T follicular helper cell (primary cell): ENCODE measurements around the gene ESPN.
"Not testable (repeated sequence)": the region's sequence is repeated elsewhere in the genome, so short reads cannot be mapped to it uniquely, and the experiment has no call there.

ENCODE experiments used
- DNase-seq: peaks from one replicate; pipeline ENCODE4 v3.0.0-alpha.2; 2020; ENCODE audit warnings: low read depth
- total RNA-seq, 2 experiments: gene quantifications; one replicate each; lab custom pipeline; 2026; lab: John Stamatoyannopoulos, UW

Gene ESPN, protein sequence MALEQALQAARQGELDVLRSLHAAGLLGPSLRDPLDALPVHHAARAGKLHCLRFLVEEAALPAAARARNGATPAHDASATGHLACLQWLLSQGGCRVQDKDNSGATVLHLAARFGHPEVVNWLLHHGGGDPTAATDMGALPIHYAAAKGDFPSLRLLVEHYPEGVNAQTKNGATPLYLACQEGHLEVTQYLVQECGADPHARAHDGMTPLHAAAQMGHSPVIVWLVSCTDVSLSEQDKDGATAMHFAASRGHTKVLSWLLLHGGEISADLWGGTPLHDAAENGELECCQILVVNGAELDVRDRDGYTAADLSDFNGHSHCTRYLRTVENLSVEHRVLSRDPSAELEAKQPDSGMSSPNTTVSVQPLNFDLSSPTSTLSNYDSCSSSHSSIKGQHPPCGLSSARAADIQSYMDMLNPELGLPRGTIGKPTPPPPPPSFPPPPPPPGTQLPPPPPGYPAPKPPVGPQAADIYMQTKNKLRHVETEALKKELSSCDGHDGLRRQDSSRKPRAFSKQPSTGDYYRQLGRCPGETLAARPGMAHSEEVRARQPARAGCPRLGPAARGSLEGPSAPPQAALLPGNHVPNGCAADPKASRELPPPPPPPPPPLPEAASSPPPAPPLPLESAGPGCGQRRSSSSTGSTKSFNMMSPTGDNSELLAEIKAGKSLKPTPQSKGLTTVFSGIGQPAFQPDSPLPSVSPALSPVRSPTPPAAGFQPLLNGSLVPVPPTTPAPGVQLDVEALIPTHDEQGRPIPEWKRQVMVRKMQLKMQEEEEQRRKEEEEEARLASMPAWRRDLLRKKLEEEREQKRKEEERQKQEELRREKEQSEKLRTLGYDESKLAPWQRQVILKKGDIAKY
- total RNA-seq, result 1.2 to 7.7 reads per million in 2 experiments

DNA sequence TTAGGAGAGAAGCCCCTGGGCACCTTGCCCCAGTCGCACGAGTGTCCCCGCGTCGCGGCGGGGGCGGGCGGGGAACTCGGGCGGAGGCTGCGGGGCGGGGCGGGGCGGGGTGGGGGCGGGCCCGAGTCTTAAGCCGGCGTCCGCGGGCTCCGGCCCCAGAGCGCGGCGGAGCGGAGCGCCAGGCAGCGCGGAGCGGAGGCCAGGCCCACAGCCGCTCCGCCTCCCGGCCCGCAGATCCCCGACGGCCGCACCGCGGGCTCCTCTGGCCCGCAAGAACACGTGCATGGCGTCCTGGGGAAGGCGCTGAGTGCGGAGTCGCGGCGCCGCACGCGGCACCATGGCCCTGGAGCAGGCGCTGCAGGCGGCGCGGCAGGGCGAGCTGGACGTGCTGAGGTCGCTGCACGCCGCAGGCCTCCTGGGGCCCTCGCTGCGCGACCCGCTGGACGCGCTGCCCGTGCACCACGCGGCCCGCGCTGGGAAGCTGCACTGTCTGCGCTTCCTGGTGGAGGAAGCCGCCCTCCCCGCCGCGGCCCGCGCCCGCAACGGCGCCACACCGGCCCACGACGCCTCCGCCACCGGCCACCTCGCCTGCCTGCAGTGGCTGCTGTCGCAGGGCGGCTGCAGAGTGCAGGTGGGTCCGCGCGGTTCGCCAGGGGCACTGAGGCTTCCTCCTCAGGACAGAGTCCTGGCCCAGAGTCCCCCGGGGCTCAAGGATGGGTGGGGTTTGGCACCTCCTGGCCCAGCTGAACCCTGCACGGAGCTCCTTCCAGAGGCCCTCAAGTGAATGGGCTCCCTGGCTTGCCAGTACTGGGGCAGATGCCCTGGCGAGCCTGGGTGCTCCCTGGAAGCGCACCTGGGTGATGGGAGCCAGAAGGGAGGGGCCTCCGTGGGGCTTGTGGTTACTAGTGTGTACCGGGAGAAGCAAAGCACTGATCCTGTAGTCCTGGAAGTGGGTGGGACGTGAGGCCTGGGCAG is at the start of gene ESPN:
Gene ESPN, plus strand, starts transcription at position 158 of the 975 bp plus-strand sequence. Its CDS starts 180 bp downstream, at position 338.
- DNase-seq, result no peak

- DNase-seq, result no peak
Observed at GRCh38 chr1:6378096-6378746, 46.4 kb upstream of the ESPN start.

- DNase-seq, result no peak
Observed at GRCh38 chr1:6380037-6380436, 44.5 kb upstream of the ESPN start.

DNA sequence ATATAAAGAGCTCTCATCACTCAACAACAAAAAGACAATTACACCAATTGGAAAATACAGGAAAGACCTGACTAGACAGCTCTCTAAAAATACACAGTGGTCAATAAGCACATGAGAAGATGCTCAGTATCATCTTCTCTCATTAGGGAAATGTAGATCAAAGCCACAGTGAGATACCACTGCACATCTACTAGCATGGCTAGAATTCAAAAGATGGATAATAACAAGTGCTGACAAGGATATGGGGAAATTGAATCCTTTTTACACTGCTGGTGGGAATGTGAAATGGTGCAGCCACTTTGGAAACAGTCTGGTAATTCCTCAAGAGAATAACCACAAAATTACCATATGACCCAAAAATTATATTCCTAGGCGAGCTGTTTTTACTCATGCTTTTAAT is 40.4 kb upstream of the ESPN start:
- no peak for DNase-seq

GRCh38 chr1:6384962-6385361 is 39.6 kb upstream of the ESPN start:
- no peak for DNase-seq

- DNase-seq, result no peak
Observed at GRCh38 chr1:6385488-6386191, 38.9 kb upstream of the ESPN start.

DNA sequence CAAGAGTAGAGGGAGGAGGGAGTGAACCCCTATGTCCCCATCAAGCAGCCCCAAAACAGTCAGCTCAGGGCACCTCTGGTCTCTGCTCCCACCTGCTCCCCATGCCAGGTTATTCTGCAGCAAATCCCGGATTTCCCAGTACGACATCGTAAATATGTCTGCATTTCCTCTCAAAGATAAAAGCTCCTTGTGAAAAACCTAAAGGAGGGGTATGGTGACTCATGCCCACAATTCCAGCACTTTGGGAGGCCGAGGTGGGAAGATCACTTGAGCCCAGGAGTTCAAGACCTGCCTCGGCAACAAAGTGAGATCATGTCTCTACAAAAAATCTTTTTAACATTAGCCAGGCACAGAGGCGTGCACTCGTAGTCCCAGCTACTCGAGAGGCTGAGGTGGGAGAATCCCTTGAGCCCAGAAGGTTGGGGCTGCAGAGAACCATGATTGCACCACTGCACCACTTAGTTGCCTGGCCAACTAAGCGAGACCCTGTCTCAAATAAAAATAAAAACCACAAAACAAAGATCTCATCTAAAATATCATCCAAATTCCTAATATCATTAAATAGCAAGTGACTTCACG is 38.1 kb upstream of the ESPN start:
- no peak for DNase-seq

DNA sequence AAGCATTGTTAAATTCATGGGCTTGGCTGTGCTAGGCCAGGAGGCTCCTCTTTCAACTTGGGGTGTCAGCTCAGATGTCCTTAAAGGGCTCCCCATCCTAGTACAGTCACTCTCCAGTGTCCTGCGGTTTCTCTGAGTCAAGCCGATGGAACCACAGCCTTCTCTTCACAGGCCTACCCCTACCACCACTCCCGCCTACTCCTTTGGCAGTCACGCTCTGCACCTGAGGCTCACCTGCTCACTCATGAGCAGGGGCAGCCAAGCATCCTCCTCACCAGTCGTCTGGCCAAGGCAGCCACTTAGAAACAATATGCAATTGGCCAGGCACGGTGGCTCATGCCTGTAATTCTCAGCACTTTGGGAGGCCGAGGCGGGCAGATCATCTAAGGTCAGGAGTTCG is 34.6 kb upstream of the ESPN start:
- DNase-seq, result no peak

DNA sequence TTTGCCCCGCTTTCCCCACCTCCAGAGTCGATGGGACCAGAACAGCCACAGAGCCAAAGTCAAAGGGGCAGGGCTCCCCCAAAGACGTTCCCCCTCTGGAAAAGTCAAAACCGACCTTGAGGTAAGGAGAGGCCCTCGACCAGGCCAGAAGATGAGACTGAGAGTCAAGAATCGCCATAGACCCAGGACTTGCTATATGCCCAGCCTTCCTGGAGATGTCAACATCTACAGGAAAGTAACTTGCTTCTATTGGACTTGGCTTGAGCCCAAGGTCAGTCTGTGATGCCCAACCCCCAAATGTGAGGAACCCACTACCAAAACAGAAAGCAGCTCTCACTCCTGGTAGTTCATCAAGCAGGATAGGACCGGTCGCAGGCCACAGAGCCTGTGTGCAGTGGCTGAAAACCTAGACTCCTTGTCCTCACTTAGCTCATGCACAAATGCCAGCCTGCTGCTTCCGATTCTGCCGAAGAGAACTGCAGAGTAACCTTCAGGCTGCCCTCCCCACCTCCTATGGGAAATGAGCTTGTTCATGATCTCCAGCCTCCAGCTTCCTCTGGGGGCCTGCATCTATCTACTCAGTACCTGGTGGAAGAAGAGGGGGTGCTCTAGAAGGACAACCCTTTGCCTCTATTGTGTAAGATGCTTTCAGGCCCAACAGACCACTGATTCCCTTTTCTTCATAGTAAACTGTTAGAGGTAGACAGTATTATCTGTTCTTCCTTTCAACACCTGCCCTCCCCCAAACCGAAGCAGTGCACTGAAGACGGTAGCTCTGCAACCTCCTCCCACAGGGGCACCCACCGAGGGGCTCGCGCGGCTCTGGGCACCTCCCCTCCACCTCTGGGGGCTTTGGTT is 32.4 kb upstream of the ESPN start:
- DNase-seq, result no peak

DNA sequence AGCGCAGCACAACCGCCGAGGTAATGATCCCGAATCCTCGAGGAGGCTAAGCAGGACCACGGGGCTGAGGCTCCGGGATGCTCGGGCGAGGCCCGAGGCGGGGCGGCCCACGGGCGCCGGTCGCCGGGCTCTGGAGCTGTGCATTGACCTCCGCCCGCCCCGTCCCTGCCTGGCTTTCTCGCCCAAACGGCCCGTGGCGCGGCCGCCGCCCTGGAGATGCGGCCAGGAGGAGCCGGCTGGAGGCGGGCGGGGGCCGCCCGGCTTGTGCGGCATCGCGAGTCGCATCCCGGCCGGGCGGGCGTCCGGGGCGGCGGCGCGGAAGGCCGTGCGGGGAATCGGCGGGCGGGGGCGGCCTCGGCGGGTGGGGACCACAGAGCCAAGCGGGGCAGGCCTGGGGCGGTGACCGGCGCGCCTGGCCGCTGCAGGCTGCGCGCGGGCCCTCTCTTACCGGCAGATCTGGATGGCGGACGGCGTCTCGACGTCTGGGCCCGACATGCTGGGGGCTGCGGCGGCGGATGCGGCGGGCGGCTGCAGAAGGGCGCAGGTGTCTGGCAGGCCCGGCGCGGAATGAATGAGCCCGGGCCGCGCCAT is 31.7 kb upstream of the ESPN start:
- DNase-seq, result peak; percentile 6

DNA sequence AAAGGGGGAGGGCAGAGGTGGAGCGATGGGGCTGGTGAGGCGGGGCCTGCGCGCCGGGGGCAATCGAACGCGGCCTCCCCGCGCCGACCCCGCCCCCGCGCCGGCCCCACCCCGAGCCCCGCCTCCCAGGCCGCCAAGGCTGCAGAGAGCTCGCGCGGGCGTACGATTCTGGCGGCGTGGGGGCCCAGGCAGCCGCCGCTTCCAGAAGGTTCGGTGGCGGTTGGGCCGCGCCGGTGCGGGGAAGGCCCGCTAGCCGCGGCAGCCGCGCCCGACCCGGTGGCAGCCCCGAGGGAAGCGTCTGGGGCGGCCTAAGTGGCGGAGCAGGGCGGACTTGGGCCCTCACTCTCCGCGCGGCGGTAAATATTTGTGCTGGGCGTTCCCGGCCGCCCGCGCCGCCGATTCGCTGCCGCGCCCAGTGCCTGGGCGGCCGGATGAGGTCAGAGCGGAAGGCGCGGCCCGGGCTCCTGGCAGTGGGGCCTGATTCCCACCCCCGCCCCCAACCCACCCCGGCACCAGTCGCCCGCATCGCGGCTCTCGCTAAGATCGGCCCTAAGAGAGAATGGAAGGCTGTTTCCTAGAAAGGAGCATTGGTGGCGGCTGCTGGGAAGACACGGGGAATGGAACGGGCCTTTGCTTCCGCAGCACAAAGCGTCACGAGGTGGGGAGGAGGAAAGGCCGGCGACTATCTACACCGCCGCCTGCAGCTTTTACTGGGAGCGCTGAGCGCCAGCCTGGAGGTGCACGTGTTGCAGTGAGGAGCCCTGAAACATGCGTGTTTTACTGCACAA is 31.0 kb upstream of the ESPN start, which contains the start of gene ACOT7:
Gene ACOT7, minus strand, starts transcription at position 368 of the 788 bp plus-strand sequence. CDS start 368 bp downstream, outside the sequence.
- peak; percentile 85 for DNase-seq

- DNase-seq, result not testable (repeated sequence)
Observed at GRCh38 chr1:6395130-6395529, 29.4 kb upstream of the ESPN start.

DNA sequence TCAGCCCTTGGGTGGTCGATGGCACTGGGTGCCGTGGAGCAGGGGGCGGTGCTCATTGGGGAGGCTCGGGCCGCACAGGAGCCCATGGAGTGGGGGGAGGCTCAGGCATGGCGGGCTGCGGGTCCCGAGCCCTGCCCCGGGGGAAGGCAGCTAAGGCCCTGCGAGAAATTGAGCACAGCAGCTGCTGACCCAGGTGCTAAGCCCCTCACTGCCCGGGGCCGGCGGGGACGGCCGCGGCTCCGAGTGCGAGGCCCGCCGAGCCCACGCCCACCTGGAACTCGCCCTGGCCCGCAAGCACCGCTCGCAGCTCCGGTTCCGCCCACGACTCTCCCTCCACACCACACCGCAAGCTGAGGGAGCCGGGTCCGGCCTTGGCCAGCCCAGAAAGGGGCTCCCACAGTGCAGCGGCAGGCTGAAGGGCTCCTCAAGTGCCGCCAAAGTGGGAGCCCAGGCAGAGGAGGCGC is 28.8 kb upstream of the ESPN start:
- not testable (repeated sequence) for DNase-seq

DNA sequence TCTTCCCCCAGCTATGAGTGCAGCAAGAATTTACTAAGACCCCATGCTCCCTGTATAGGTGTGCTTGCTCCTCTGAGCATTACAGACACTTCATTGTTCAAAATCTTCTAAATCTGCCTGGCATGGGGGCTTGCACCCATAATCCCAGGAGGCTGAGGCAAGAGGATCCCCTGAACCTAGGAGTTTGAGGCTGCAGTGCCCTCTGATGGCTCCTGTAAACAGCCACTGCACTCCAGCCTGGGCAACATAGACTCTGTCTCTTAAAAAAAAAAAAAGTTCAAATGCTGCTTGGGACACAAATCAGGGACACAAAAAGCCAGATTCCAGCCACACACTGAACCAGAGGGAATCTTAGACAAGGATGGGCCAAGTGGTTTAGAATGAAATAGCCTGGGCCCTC is 27.6 kb upstream of the ESPN start:
- DNase-seq, result no peak

DNA sequence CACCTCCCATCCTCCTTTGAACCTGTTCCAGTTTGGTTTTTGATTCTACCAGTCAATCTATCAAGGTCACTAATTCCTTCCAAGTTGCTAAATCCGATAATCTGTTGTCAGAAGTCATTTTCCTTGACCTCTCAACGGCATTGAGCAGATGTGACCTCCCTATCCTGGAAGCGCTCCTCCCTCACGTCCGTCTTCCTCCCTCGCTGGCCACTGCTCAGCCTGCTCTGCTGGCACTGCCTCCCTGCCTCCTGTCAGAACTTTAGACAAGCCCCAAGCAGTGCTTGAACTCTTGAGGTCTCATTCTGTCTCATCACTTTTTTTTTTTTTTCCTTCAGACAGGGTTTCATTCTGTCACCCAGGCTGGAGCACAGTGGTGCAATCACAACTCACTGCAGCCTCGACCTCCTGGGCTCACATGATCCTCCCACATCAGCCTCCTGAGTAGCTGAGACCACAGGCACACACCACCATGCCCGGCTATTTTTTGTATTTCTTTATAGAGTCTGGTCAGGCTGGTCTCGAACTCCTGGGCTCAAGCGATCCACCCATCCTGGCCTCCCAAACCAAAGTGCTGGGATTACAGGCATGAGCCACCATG is 26.6 kb upstream of the ESPN start:
- no peak for DNase-seq

- no peak for DNase-seq
Observed at GRCh38 chr1:6399294-6399693, 25.3 kb upstream of the ESPN start.

- DNase-seq, result no peak
Observed at GRCh38 chr1:6401673-6402072, 22.9 kb upstream of the ESPN start.
